WTC11 (cell line): ENCODE results near the gene C14orf93. TPM values are rescaled to one million over a fixed set of nuclear protein-coding genes. Genes with fewer than 3 reads are reported as not detected.

ENCODE experiments used
- ATAC-seq: fragments of 200-7000 bp; cut with Tn5 transposase; 2 replicates; pipeline ENCODE4 v1.10.0; 2021; ENCODE audit warnings: mild to moderate bottlenecking, moderate library complexity
- CTCF ChIA-PET: fragments of 300-600 bp; sonication (Branson Sonifier 250); formaldehyde crosslinking; loops from one replicate; lab custom pipeline; 2021; ENCODE audit warnings: antibody characterized with exemption; lab: Charles Lee
- POLR2A ChIA-PET: fragments of 350-600 bp; sonication (Branson Sonifier 250); formaldehyde crosslinking; loops from one replicate; lab custom pipeline; 2021; ENCODE audit warnings: antibody characterized with exemption; lab: Charles Lee
- DNase-seq: peaks from one replicate; pipeline ENCODE4 v3.0.0; 2021; ENCODE audit warnings: low spot score
- H3K27ac Mint-ChIP-seq: 2 replicates; pipeline ENCODE4 v1.8.0; 2021; ENCODE audit warnings: mixed read lengths
- H3K27me3 Mint-ChIP-seq: 2 replicates; pipeline ENCODE4 v1.8.0; 2021; ENCODE audit warnings: low read depth, mild to moderate bottlenecking, moderate library complexity, mixed read lengths
- H3K36me3 Mint-ChIP-seq: 2 replicates; pipeline ENCODE4 v1.8.0; 2021; ENCODE audit warnings: mixed read lengths
- H3K4me1 Mint-ChIP-seq: 2 replicates; pipeline ENCODE4 v1.8.0; 2022; ENCODE audit warnings: mixed read lengths
- H3K4me3 Mint-ChIP-seq: 2 replicates; pipeline ENCODE4 v1.8.0; 2021; ENCODE audit warnings: mild to moderate bottlenecking, moderate library complexity, mixed read lengths
- H3K9me3 Mint-ChIP-seq: 2 replicates; pipeline ENCODE4 v1.8.0; 2021; ENCODE audit warnings: mixed read lengths
- ESRRA ChIP-seq: sonication (generic); formaldehyde crosslinking; IDR thresholded peaks from 2 replicates; pipeline ENCODE4 v1.8.1; 2022; ENCODE audit warnings: mild to moderate bottlenecking, missing genetic modification reagents, borderline replicate concordance
- ETV6 ChIP-seq: sonication (generic); formaldehyde crosslinking; IDR thresholded peaks from 2 replicates; pipeline ENCODE4 v1.8.1; 2022; ENCODE audit warnings: mild to moderate bottlenecking, missing genetic modification reagents
- FOXP1 ChIP-seq: sonication (generic); formaldehyde crosslinking; IDR thresholded peaks from 2 replicates; pipeline ENCODE4 v1.8.0; 2022; ENCODE audit warnings: missing genetic modification reagents, mild to moderate bottlenecking, moderate library complexity, borderline replicate concordance
- HMGXB4 ChIP-seq: sonication (generic); formaldehyde crosslinking; IDR thresholded peaks from 2 replicates; pipeline ENCODE4 v1.8.1; 2023; ENCODE audit warnings: mild to moderate bottlenecking, moderate library complexity, missing genetic modification reagents
- PREB ChIP-seq: sonication (generic); formaldehyde crosslinking; IDR thresholded peaks from 2 replicates; pipeline ENCODE4 v1.8.1; 2022; ENCODE audit warnings: mild to moderate bottlenecking, missing genetic modification reagents, moderate library complexity, borderline replicate concordance
- SMAD3 ChIP-seq: sonication (generic); formaldehyde crosslinking; IDR thresholded peaks from 2 replicates; pipeline ENCODE4 v1.8.0; 2022; ENCODE audit warnings: missing genetic modification reagents, mild to moderate bottlenecking, borderline replicate concordance
- SMAD4 ChIP-seq: sonication (generic); formaldehyde crosslinking; IDR thresholded peaks from 2 replicates; pipeline ENCODE4 v1.8.0; 2022; ENCODE audit warnings: mild to moderate bottlenecking, missing genetic modification reagents
- TEAD1 ChIP-seq: sonication (generic); formaldehyde crosslinking; IDR thresholded peaks from 2 replicates; pipeline ENCODE4 v1.8.0; 2022; ENCODE audit warnings: mild to moderate bottlenecking, missing genetic modification reagents
- TEAD4 ChIP-seq: sonication (generic); formaldehyde crosslinking; IDR thresholded peaks from 2 replicates; pipeline ENCODE4 v1.8.0; 2022; ENCODE audit warnings: mild to moderate bottlenecking, missing genetic modification reagents
- ZNF232 ChIP-seq: sonication (generic); formaldehyde crosslinking; IDR thresholded peaks from 2 replicates; pipeline ENCODE4 v1.8.0; 2022; ENCODE audit warnings: mild to moderate bottlenecking, missing genetic modification reagents
- ZNF416 ChIP-seq: fragments of 250-450 bp; sonication (Bioruptor Pico); IDR thresholded peaks from 2 replicates; pipeline ENCODE4 v1.9.0; 2021; ENCODE audit warnings: mild to moderate bottlenecking, inconsistent platforms
- ZNF423 ChIP-seq: fragments of 250-450 bp; sonication (Bioruptor Pico); IDR thresholded peaks from 2 replicates; pipeline ENCODE4 v2.1.2; 2022; ENCODE audit warnings: mild to moderate bottlenecking, moderate library complexity
- total RNA-seq: library from RNA; stranded (reverse); gene quantifications from 3 replicates; pipeline ENCODE4 v1.2.3, GENCODE V29; 2021
- TF ChIP-seq, protein P1 (sequence below): sonication (generic); formaldehyde crosslinking; conservative IDR thresholded peaks from 2 replicates; pipeline ENCODE4 v1.8.1; 2023; ENCODE audit warnings: mild to moderate bottlenecking, low read depth, missing genetic modification reagents, moderate library complexity
- TF ChIP-seq, protein P2 (sequence below): sonication (generic); formaldehyde crosslinking; IDR thresholded peaks from 2 replicates; pipeline ENCODE4 v1.8.1; 2022; ENCODE audit warnings: low read depth, mild to moderate bottlenecking, moderate library complexity, missing genetic modification reagents, borderline replicate concordance
- TF ChIP-seq, protein P3 (sequence below): sonication (generic); formaldehyde crosslinking; IDR thresholded peaks from 2 replicates; pipeline ENCODE4 v1.8.1; 2023; ENCODE audit warnings: mild to moderate bottlenecking, missing genetic modification reagents, borderline replicate concordance

C14orf93 gene
- total RNA-seq, 1 experiment from 2014 or later, result 8.1 TPM

DNA sequence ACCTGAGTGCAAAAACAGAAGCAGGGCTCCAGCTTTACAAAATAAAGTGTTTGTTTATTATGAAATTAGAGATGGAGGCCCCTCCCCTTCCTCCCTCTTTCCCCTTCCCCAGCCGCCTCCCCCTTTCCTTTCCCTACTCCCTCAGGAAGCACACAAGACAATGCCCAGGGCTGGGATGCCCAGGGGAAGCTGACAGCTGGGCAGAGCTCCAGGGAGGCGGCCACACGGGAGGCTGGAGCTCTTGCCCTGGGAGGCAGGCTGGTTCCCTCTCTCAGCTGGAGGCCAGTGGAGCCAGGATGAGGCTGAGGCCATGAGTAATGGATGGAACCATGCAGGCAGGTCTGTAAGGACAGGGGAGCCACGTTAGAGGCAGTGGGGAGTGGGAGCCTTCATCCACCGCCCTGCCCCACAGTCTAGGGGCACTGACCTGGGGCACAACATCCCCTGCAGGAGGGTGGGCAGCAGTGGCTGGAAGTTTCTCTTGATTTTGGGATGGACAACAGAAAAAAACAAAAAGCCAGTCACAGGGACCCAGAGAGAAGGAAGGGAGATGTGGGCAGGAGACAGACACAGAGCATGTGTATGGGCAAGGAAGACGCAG, 37.2 kb upstream of the C14orf93 start:
- H3K4me3 Mint-ChIP-seq, result no peak overlapping the region
- peaks cover 9% of the 10 kb centered on the region; the same call in 1 of the 2 replicates for H3K4me1 Mint-ChIP-seq
- CTCF ChIA-PET, result interaction anchor here (1.0 to 4.0 kb wide), 3 partner anchors 22 to 61 kb away, joined by 5 to 25 read pairs (median 15); no protein-coding TSS in a partner anchor
- TF ChIP-seq ZNF423 (0 out of 2 replicates have a peak, but pooled peaks have one; percentile 9), ZNF416 (CRISPR knock-in tag) (no peak)
- H3K9me3 Mint-ChIP-seq, result no peaks in the 10 kb centered on the region
- peak overlapping the region; percentile 24; the same call in 1 of the 2 replicates for H3K27ac Mint-ChIP-seq
- H3K27me3 Mint-ChIP-seq, result no peaks in the 10 kb centered on the region
- DNase-seq (no peak), ATAC-seq (no peak)
- H3K36me3 Mint-ChIP-seq, result peaks cover 3% of the 10 kb centered on the region
- POLR2A ChIA-PET, result interaction anchor here (0.7 kb wide), 2 partner anchors 52 to 81 kb away, joined by 3 to 4 read pairs; no protein-coding TSS in a partner anchor

GRCh38 chr14:23045419-23046357, 35.7 kb upstream of the C14orf93 start:
- no peak overlapping the region for H3K4me3 Mint-ChIP-seq
- peaks cover 9% of the 10 kb centered on the region; the same call in 1 of the 2 replicates for H3K4me1 Mint-ChIP-seq
- ChIA-PET POLR2A (no interaction called here), CTCF (interaction anchor here (1.0 to 4.0 kb wide), 4 partner anchors 12 to 59 kb away, joined by 4 to 25 read pairs (median 10); no protein-coding TSS in a partner anchor)
- peaks cover 3% of the 10 kb centered on the region for H3K36me3 Mint-ChIP-seq
- H3K27me3 Mint-ChIP-seq, result no peaks in the 10 kb centered on the region
- ATAC-seq (no peak), DNase-seq (no peak)
- H3K27ac Mint-ChIP-seq, result 0 out of 2 replicates have a peak overlapping the region, but pooled peaks have one; percentile 3
- H3K9me3 Mint-ChIP-seq, result no peaks in the 10 kb centered on the region
- TF ChIP-seq PREB (CRISPR knock-in tag) (0 out of 2 replicates have a peak, but pooled peaks have one; percentile 34), SMAD4 (CRISPR knock-in tag) (no peak), TEAD4 (CRISPR knock-in tag) (no peak), TEAD1 (no peak), ESRRA (no peak), HMGXB4 (CRISPR knock-in tag) (no peak)
- TF ChIP-seq, protein P1, sequence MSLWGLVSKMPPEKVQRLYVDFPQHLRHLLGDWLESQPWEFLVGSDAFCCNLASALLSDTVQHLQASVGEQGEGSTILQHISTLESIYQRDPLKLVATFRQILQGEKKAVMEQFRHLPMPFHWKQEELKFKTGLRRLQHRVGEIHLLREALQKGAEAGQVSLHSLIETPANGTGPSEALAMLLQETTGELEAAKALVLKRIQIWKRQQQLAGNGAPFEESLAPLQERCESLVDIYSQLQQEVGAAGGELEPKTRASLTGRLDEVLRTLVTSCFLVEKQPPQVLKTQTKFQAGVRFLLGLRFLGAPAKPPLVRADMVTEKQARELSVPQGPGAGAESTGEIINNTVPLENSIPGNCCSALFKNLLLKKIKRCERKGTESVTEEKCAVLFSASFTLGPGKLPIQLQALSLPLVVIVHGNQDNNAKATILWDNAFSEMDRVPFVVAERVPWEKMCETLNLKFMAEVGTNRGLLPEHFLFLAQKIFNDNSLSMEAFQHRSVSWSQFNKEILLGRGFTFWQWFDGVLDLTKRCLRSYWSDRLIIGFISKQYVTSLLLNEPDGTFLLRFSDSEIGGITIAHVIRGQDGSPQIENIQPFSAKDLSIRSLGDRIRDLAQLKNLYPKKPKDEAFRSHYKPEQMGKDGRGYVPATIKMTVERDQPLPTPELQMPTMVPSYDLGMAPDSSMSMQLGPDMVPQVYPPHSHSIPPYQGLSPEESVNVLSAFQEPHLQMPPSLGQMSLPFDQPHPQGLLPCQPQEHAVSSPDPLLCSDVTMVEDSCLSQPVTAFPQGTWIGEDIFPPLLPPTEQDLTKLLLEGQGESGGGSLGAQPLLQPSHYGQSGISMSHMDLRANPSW, result no peak
- TF ChIP-seq, protein P2, sequence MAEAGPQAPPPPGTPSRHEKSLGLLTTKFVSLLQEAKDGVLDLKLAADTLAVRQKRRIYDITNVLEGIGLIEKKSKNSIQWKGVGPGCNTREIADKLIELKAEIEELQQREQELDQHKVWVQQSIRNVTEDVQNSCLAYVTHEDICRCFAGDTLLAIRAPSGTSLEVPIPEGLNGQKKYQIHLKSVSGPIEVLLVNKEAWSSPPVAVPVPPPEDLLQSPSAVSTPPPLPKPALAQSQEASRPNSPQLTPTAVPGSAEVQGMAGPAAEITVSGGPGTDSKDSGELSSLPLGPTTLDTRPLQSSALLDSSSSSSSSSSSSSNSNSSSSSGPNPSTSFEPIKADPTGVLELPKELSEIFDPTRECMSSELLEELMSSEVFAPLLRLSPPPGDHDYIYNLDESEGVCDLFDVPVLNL (CRISPR knock-in tag), result no peak

- ChIA-PET CTCF (interaction anchor here (1.1 to 5.8 kb wide), 4 partner anchors 12 to 58 kb away, joined by 4 to 44 read pairs (median 14); partner anchors contain the start of gene CDH24), POLR2A (no interaction called here)
- H3K36me3 Mint-ChIP-seq, result peaks cover 3% of the 10 kb centered on the region
- H3K27ac Mint-ChIP-seq, result no peak overlapping the region; the same call in 1 of the 2 replicates
- no peaks in the 10 kb centered on the region for H3K9me3 Mint-ChIP-seq
- peaks cover 9% of the 10 kb centered on the region; the same call in 1 of the 2 replicates for H3K4me1 Mint-ChIP-seq
- H3K27me3 Mint-ChIP-seq, result no peaks in the 10 kb centered on the region
- ATAC-seq (no peak), DNase-seq (no peak)
- no peak overlapping the region for H3K4me3 Mint-ChIP-seq
- TF ChIP-seq ZNF232 (CRISPR knock-in tag) (no peak), ETV6 (CRISPR knock-in tag) (no peak), FOXP1 (CRISPR knock-in tag) (no peak), SMAD3 (CRISPR knock-in tag) (no peak)
- TF ChIP-seq, protein P3, sequence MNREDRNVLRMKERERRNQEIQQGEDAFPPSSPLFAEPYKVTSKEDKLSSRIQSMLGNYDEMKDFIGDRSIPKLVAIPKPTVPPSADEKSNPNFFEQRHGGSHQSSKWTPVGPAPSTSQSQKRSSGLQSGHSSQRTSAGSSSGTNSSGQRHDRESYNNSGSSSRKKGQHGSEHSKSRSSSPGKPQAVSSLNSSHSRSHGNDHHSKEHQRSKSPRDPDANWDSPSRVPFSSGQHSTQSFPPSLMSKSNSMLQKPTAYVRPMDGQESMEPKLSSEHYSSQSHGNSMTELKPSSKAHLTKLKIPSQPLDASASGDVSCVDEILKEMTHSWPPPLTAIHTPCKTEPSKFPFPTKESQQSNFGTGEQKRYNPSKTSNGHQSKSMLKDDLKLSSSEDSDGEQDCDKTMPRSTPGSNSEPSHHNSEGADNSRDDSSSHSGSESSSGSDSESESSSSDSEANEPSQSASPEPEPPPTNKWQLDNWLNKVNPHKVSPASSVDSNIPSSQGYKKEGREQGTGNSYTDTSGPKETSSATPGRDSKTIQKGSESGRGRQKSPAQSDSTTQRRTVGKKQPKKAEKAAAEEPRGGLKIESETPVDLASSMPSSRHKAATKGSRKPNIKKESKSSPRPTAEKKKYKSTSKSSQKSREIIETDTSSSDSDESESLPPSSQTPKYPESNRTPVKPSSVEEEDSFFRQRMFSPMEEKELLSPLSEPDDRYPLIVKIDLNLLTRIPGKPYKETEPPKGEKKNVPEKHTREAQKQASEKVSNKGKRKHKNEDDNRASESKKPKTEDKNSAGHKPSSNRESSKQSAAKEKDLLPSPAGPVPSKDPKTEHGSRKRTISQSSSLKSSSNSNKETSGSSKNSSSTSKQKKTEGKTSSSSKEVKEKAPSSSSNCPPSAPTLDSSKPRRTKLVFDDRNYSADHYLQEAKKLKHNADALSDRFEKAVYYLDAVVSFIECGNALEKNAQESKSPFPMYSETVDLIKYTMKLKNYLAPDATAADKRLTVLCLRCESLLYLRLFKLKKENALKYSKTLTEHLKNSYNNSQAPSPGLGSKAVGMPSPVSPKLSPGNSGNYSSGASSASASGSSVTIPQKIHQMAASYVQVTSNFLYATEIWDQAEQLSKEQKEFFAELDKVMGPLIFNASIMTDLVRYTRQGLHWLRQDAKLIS, result no peak
Observed at GRCh38 chr14:23044840-23045239, 34.9 kb upstream of the C14orf93 start.
